ENCODE measurements around the gene C1orf141.
"Not testable (repeated sequence)": the region's sequence is repeated elsewhere in the genome, so short reads cannot be mapped to it uniquely, and the experiment has no call there.

Gene C1orf141

GRCh38 chr1:67162954-67163353 is 28.2 kb upstream of the C1orf141 start:
- Histone ChIP-seq H3K9ac (ENCODE audit: low read depth, low read length) (no peak overlapping the region), H3K4me3 (ENCODE audit: low read depth, low read length) (no peak overlapping the region), H3K4me1 (ENCODE audit: control insufficient read depth, insufficient read depth, low read length) (no peaks in the 10 kb centered on the region), H3K36me3 (ENCODE audit: control insufficient read depth, insufficient read depth, low read length) (no peaks in the 10 kb centered on the region), H3K9me3 (ENCODE audit: control insufficient read depth, insufficient read depth, low read length) (no peaks in the 10 kb centered on the region), H3K27ac (ENCODE audit: low read depth, low read length) (no peak overlapping the region), H3K27me3 (ENCODE audit: control insufficient read depth, insufficient read depth, low read length) (no peaks in the 10 kb centered on the region)

- H3K9me3 ChIP-seq (ENCODE audit: control insufficient read depth, insufficient read depth, low read length) = no peaks in the 10 kb centered on the region
- no peak overlapping the region for H3K27ac ChIP-seq (ENCODE audit: low read depth, low read length)
- H3K27me3 ChIP-seq (ENCODE audit: control insufficient read depth, insufficient read depth, low read length) = no peaks in the 10 kb centered on the region
- no peak overlapping the region for H3K9ac ChIP-seq (ENCODE audit: low read depth, low read length)
- no peaks in the 10 kb centered on the region for H3K4me1 ChIP-seq (ENCODE audit: control insufficient read depth, insufficient read depth, low read length)
- no peaks in the 10 kb centered on the region for H3K36me3 ChIP-seq (ENCODE audit: control insufficient read depth, insufficient read depth, low read length)
- H3K4me3 ChIP-seq (ENCODE audit: low read depth, low read length) = no peak overlapping the region
These were observed 24.5 kb upstream of the C1orf141 start for GRCh38 chr1:67159233-67159632.

GRCh38 chr1:67158401-67158800 is 23.6 kb upstream of the C1orf141 start:
- Histone ChIP-seq H3K9me3 (ENCODE audit: control insufficient read depth, insufficient read depth, low read length) (no peaks in the 10 kb centered on the region), H3K4me3 (ENCODE audit: low read depth, low read length) (no peak overlapping the region), H3K27me3 (ENCODE audit: control insufficient read depth, insufficient read depth, low read length) (no peaks in the 10 kb centered on the region), H3K36me3 (ENCODE audit: control insufficient read depth, insufficient read depth, low read length) (no peaks in the 10 kb centered on the region), H3K4me1 (ENCODE audit: control insufficient read depth, insufficient read depth, low read length) (no peaks in the 10 kb centered on the region), H3K27ac (ENCODE audit: low read depth, low read length) (no peak overlapping the region), H3K9ac (ENCODE audit: low read depth, low read length) (no peak overlapping the region)

- Histone ChIP-seq H3K27me3 (ENCODE audit: control insufficient read depth, insufficient read depth, low read length) (no peaks in the 10 kb centered on the region), H3K36me3 (ENCODE audit: control insufficient read depth, insufficient read depth, low read length) (no peaks in the 10 kb centered on the region), H3K4me3 (ENCODE audit: low read depth, low read length) (no peak overlapping the region), H3K9me3 (ENCODE audit: control insufficient read depth, insufficient read depth, low read length) (no peaks in the 10 kb centered on the region), H3K4me1 (ENCODE audit: control insufficient read depth, insufficient read depth, low read length) (peaks cover 5% of the 10 kb centered on the region; the same call in 1 of the 2 replicates), H3K9ac (ENCODE audit: low read depth, low read length) (no peak overlapping the region), H3K27ac (ENCODE audit: low read depth, low read length) (no peak overlapping the region)
These were observed 16.2 kb upstream of the C1orf141 start for GRCh38 chr1:67150931-67151330.

- Histone ChIP-seq H3K9me3 (ENCODE audit: control insufficient read depth, insufficient read depth, low read length) (no peaks in the 10 kb centered on the region), H3K36me3 (ENCODE audit: control insufficient read depth, insufficient read depth, low read length) (no peaks in the 10 kb centered on the region), H3K27ac (ENCODE audit: low read depth, low read length) (no peak overlapping the region), H3K27me3 (ENCODE audit: control insufficient read depth, insufficient read depth, low read length) (no peaks in the 10 kb centered on the region), H3K4me1 (ENCODE audit: control insufficient read depth, insufficient read depth, low read length) (peaks cover 5% of the 10 kb centered on the region; the same call in 1 of the 2 replicates), H3K4me3 (ENCODE audit: low read depth, low read length) (no peak overlapping the region), H3K9ac (ENCODE audit: low read depth, low read length) (no peak overlapping the region)
These were observed 14.5 kb upstream of the C1orf141 start for GRCh38 chr1:67149179-67149770.

- H3K4me1 ChIP-seq (ENCODE audit: control insufficient read depth, insufficient read depth, low read length) = peaks cover 5% of the 10 kb centered on the region; the same call in 1 of the 2 replicates
- H3K9me3 ChIP-seq (ENCODE audit: control insufficient read depth, insufficient read depth, low read length) = no peaks in the 10 kb centered on the region
- H3K27ac ChIP-seq (ENCODE audit: low read depth, low read length) = no peak overlapping the region
- H3K27me3 ChIP-seq (ENCODE audit: control insufficient read depth, insufficient read depth, low read length) = no peaks in the 10 kb centered on the region
- no peak overlapping the region for H3K4me3 ChIP-seq (ENCODE audit: low read depth, low read length)
- H3K36me3 ChIP-seq (ENCODE audit: control insufficient read depth, insufficient read depth, low read length) = no peaks in the 10 kb centered on the region
- H3K9ac ChIP-seq (ENCODE audit: low read depth, low read length) = no peak overlapping the region
These were observed 13.9 kb upstream of the C1orf141 start for GRCh38 chr1:67148516-67149178.

- H3K4me1 ChIP-seq (ENCODE audit: control insufficient read depth, insufficient read depth, low read length); H3K27ac ChIP-seq (ENCODE audit: low read depth, low read length); H3K27me3 ChIP-seq (ENCODE audit: control insufficient read depth, insufficient read depth, low read length); H3K36me3 ChIP-seq (ENCODE audit: control insufficient read depth, insufficient read depth, low read length); H3K9ac ChIP-seq (ENCODE audit: low read depth, low read length); H3K9me3 ChIP-seq (ENCODE audit: control insufficient read depth, insufficient read depth, low read length); H3K4me3 ChIP-seq (ENCODE audit: low read depth, low read length): not testable (repeated sequence)
These were observed 13.2 kb upstream of the C1orf141 start for GRCh38 chr1:67147973-67148372.

GRCh38 chr1:67146539-67146938 is 11.8 kb upstream of the C1orf141 start:
- no peak overlapping the region for H3K27ac ChIP-seq (ENCODE audit: low read depth, low read length)
- no peaks in the 10 kb centered on the region for H3K36me3 ChIP-seq (ENCODE audit: control insufficient read depth, insufficient read depth, low read length)
- H3K27me3 ChIP-seq (ENCODE audit: control insufficient read depth, insufficient read depth, low read length) = no peaks in the 10 kb centered on the region
- peaks cover 5% of the 10 kb centered on the region; the same call in 1 of the 2 replicates for H3K4me1 ChIP-seq (ENCODE audit: control insufficient read depth, insufficient read depth, low read length)
- no peaks in the 10 kb centered on the region for H3K9me3 ChIP-seq (ENCODE audit: control insufficient read depth, insufficient read depth, low read length)
- H3K9ac ChIP-seq (ENCODE audit: low read depth, low read length) = no peak overlapping the region
- no peak overlapping the region for H3K4me3 ChIP-seq (ENCODE audit: low read depth, low read length)

GRCh38 chr1:67146101-67146500 is 11.3 kb upstream of the C1orf141 start:
- H3K36me3 ChIP-seq (ENCODE audit: control insufficient read depth, insufficient read depth, low read length) = no peaks in the 10 kb centered on the region
- H3K9me3 ChIP-seq (ENCODE audit: control insufficient read depth, insufficient read depth, low read length) = no peaks in the 10 kb centered on the region
- H3K4me3 ChIP-seq (ENCODE audit: low read depth, low read length) = no peak overlapping the region
- H3K27ac ChIP-seq (ENCODE audit: low read depth, low read length) = no peak overlapping the region
- H3K4me1 ChIP-seq (ENCODE audit: control insufficient read depth, insufficient read depth, low read length) = peaks cover 5% of the 10 kb centered on the region; the same call in 1 of the 2 replicates
- no peak overlapping the region for H3K9ac ChIP-seq (ENCODE audit: low read depth, low read length)
- no peaks in the 10 kb centered on the region for H3K27me3 ChIP-seq (ENCODE audit: control insufficient read depth, insufficient read depth, low read length)

GRCh38 chr1:67144696-67145095 is 9.9 kb upstream of the C1orf141 start:
- Histone ChIP-seq H3K9me3 (ENCODE audit: control insufficient read depth, insufficient read depth, low read length) (no peaks in the 10 kb centered on the region), H3K9ac (ENCODE audit: low read depth, low read length) (no peak overlapping the region), H3K36me3 (ENCODE audit: control insufficient read depth, insufficient read depth, low read length) (no peaks in the 10 kb centered on the region), H3K27ac (ENCODE audit: low read depth, low read length) (no peak overlapping the region), H3K4me1 (ENCODE audit: control insufficient read depth, insufficient read depth, low read length) (peaks cover 5% of the 10 kb centered on the region; the same call in 1 of the 2 replicates), H3K4me3 (ENCODE audit: low read depth, low read length) (no peak overlapping the region), H3K27me3 (ENCODE audit: control insufficient read depth, insufficient read depth, low read length) (no peaks in the 10 kb centered on the region)

- peaks cover 4% of the 10 kb centered on the region; the same call in 1 of the 2 replicates for H3K4me1 ChIP-seq (ENCODE audit: control insufficient read depth, insufficient read depth, low read length)
- H3K27me3 ChIP-seq (ENCODE audit: control insufficient read depth, insufficient read depth, low read length) = no peaks in the 10 kb centered on the region
- no peak overlapping the region for H3K9ac ChIP-seq (ENCODE audit: low read depth, low read length)
- H3K27ac ChIP-seq (ENCODE audit: low read depth, low read length) = no peak overlapping the region
- H3K36me3 ChIP-seq (ENCODE audit: control insufficient read depth, insufficient read depth, low read length) = no peaks in the 10 kb centered on the region
- H3K9me3 ChIP-seq (ENCODE audit: control insufficient read depth, insufficient read depth, low read length) = no peaks in the 10 kb centered on the region
- no peak overlapping the region for H3K4me3 ChIP-seq (ENCODE audit: low read depth, low read length)
These were observed 9.2 kb upstream of the C1orf141 start for GRCh38 chr1:67143966-67144365.

Data from HUES48 (cell line).